CD4-positive, CD25-positive, alpha-beta regulatory T cell (primary cell): ENCODE results near the gene PTPRN2. TPM values are rescaled to one million over a fixed set of nuclear protein-coding genes. Genes with fewer than 3 reads are reported as not detected.
A peak's percentile ranks its signal among the peaks of the same experiment; 100 is the strongest.
"Not testable (repeated sequence)": the region's sequence is repeated elsewhere in the genome, so short reads cannot be mapped to it uniquely, and the experiment has no call there.

ENCODE experiments used
- ATAC-seq, 2 donors: fragments of 150-1000 bp; cut with Tn5 transposase; one replicate each; pipeline ENCODE4 v1.10.0; 2021; ENCODE audit warnings: low read depth in 2 of 2, moderate number of reproducible peaks in 2 of 2, moderate library complexity in 1 of 2
- DNase-seq, 3 donors: peaks; one replicate each; pipeline versions ENCODE4 v3.0.0 to v3.0.0-alpha.2; 2012 to 2022; ENCODE audit warnings: mixed read lengths in 1 of 3
- H3K27ac ChIP-seq: one replicate; pipeline ENCODE4 v1.7.0; 2013; ENCODE audit warnings: mild to moderate bottlenecking, low read length; ENCODE audit not compliant: insufficient read depth, poor library complexity, severe bottlenecking
- H3K27me3 ChIP-seq: one replicate; pipeline ENCODE4 v1.7.0; 2013; ENCODE audit warnings: low read length; ENCODE audit not compliant: control insufficient read depth, insufficient read depth
- H3K36me3 ChIP-seq: one replicate; pipeline ENCODE4 v1.7.0; 2013; ENCODE audit warnings: mild to moderate bottlenecking, low read length, moderate library complexity; ENCODE audit not compliant: control insufficient read depth, insufficient read depth
- H3K4me1 ChIP-seq: 2 replicates; pipeline ENCODE4 v1.7.0; 2013; ENCODE audit warnings: mild to moderate bottlenecking, low read length; ENCODE audit not compliant: insufficient read depth, control insufficient read depth, poor library complexity, severe bottlenecking
- H3K4me3 ChIP-seq: one replicate; pipeline ENCODE4 v1.7.0; 2013; ENCODE audit warnings: low read depth, mild to moderate bottlenecking, low read length, moderate library complexity
- H3K9me3 ChIP-seq, 2 experiments: 1 replicate in 1 of 2; 2 replicates in 1 of 2; pipeline ENCODE4 v1.7.0; 2013; ENCODE audit warnings: low read length in 2 of 2, mild to moderate bottlenecking in 1 of 2, moderate library complexity in 1 of 2; ENCODE audit not compliant: control insufficient read depth in 2 of 2
- H3K27ac Mint-ChIP-seq, 3 donors: one replicate each; pipeline ENCODE4 v1.8.0; 2020 to 2022; ENCODE audit warnings: mild to moderate bottlenecking in 3 of 3, mixed read lengths in 3 of 3, moderate library complexity in 2 of 3
- H3K27me3 Mint-ChIP-seq: one replicate; pipeline ENCODE4 v1.8.0; 2022; ENCODE audit warnings: mild to moderate bottlenecking, mixed read lengths
- H3K36me3 Mint-ChIP-seq: one replicate; pipeline ENCODE4 v1.8.0; 2020; ENCODE audit warnings: mixed read lengths
- H3K4me1 Mint-ChIP-seq, 4 donors: one replicate each; pipeline ENCODE4 v1.8.0; 2020 to 2022; ENCODE audit warnings: mixed read lengths in 4 of 4, mild to moderate bottlenecking in 1 of 4
- H3K4me3 Mint-ChIP-seq, 4 donors: one replicate each; pipeline ENCODE4 v1.8.0; 2020 to 2022; ENCODE audit warnings: mild to moderate bottlenecking in 4 of 4, mixed read lengths in 4 of 4, moderate library complexity in 3 of 4
- H3K9me3 Mint-ChIP-seq, 7 donors: one replicate each; pipeline ENCODE4 v1.8.0; 2020 to 2022; ENCODE audit warnings: mixed read lengths in 7 of 7, mild to moderate bottlenecking in 3 of 7, moderate library complexity in 2 of 7
- polyA plus RNA-seq, 4 donors: library from polyadenylated mRNA; unstranded; fragments of 300-500 nt; fragmentation: Illumina TruSeq; gene quantifications; one replicate each; pipeline ENCODE4 v1.2.3, GENCODE V29; 2021
- total RNA-seq: library from RNA; stranded (reverse); gene quantifications from one replicate; pipeline ENCODE4 v1.2.3, GENCODE V29; 2022

Gene PTPRN2
- total and polyA plus RNA-seq, 5 donors from 2014 or later: 1.6 to 4.7 (median 2.7) TPM

GRCh38 chr7:157667731-157668130 is 919.9 kb downstream of the PTPRN2 start:
- Mint-ChIP-seq H3K36me3 (no peaks in the 10 kb centered on the region), H3K4me1 (peaks cover 0 to 19% (median 0%) of the 10 kb centered on the region in 4 donors), H3K9me3 (peaks cover 0 to 3% (median 0%) of the 10 kb centered on the region in 7 donors), H3K4me3 (no peak overlapping the region), H3K27me3 (peaks cover 10% of the 10 kb centered on the region), H3K27ac (no peak overlapping the region)
- ATAC-seq (no peak), DNase-seq (no peak)
- Histone ChIP-seq H3K4me1 (no peaks in the 10 kb centered on the region), H3K4me3 (no peak overlapping the region), H3K27me3 (no peaks in the 10 kb centered on the region), H3K36me3 (no peaks in the 10 kb centered on the region), H3K9me3 (no peaks in the 10 kb centered on the region), H3K27ac (no peak overlapping the region)

GRCh38 chr7:157667261-157667660 is 920.4 kb downstream of the PTPRN2 start:
- no peak overlapping the region for H3K27ac Mint-ChIP-seq
- H3K4me3 Mint-ChIP-seq: no peak overlapping the region
- peaks cover 5% of the 10 kb centered on the region for H3K27me3 Mint-ChIP-seq
- H3K9me3 ChIP-seq: no peaks in the 10 kb centered on the region
- H3K4me1 ChIP-seq: no peaks in the 10 kb centered on the region
- no peaks in the 10 kb centered on the region for H3K36me3 Mint-ChIP-seq
- H3K36me3 ChIP-seq: no peaks in the 10 kb centered on the region
- no peak overlapping the region for H3K27ac ChIP-seq
- H3K4me3 ChIP-seq: no peak overlapping the region
- H3K4me1 Mint-ChIP-seq: peaks cover 0 to 19% (median 0%) of the 10 kb centered on the region in 4 donors
- DNase-seq (no peak), ATAC-seq (no peak)
- peaks cover 0 to 3% (median 0%) of the 10 kb centered on the region in 7 donors for H3K9me3 Mint-ChIP-seq
- no peaks in the 10 kb centered on the region for H3K27me3 ChIP-seq

- Histone ChIP-seq H3K27me3 (no peaks in the 10 kb centered on the region), H3K9me3 (no peaks in the 10 kb centered on the region), H3K4me1 (no peaks in the 10 kb centered on the region), H3K4me3 (no peak overlapping the region), H3K27ac (no peak overlapping the region), H3K36me3 (no peaks in the 10 kb centered on the region)
- DNase-seq: no peak
- Mint-ChIP-seq H3K9me3 (peaks cover 0 to 3% (median 0%) of the 10 kb centered on the region in 7 donors), H3K36me3 (no peaks in the 10 kb centered on the region), H3K27me3 (peaks cover 5% of the 10 kb centered on the region), H3K27ac (no peak overlapping the region), H3K4me3 (peak overlapping the region in 1 of 4 donors; percentile 13), H3K4me1 (peaks cover 0 to 19% (median 0%) of the 10 kb centered on the region in 4 donors)
- ATAC-seq: no peak
Measured at GRCh38 chr7:157666530-157667040, 921.0 kb downstream of the PTPRN2 start.

GRCh38 chr7:157665634-157665988 is 922.0 kb downstream of the PTPRN2 start:
- not testable (repeated sequence) for ATAC-seq, H3K27ac Mint-ChIP-seq, H3K9me3 Mint-ChIP-seq, H3K36me3 Mint-ChIP-seq, DNase-seq, H3K4me3 Mint-ChIP-seq, H3K36me3 ChIP-seq, H3K4me1 ChIP-seq, H3K4me3 ChIP-seq, H3K9me3 ChIP-seq, H3K27me3 ChIP-seq, H3K27me3 Mint-ChIP-seq, H3K27ac ChIP-seq
- H3K4me1 Mint-ChIP-seq: peaks cover 0 to 19% (median 0%) of the 10 kb centered on the region in 4 donors

DNA sequence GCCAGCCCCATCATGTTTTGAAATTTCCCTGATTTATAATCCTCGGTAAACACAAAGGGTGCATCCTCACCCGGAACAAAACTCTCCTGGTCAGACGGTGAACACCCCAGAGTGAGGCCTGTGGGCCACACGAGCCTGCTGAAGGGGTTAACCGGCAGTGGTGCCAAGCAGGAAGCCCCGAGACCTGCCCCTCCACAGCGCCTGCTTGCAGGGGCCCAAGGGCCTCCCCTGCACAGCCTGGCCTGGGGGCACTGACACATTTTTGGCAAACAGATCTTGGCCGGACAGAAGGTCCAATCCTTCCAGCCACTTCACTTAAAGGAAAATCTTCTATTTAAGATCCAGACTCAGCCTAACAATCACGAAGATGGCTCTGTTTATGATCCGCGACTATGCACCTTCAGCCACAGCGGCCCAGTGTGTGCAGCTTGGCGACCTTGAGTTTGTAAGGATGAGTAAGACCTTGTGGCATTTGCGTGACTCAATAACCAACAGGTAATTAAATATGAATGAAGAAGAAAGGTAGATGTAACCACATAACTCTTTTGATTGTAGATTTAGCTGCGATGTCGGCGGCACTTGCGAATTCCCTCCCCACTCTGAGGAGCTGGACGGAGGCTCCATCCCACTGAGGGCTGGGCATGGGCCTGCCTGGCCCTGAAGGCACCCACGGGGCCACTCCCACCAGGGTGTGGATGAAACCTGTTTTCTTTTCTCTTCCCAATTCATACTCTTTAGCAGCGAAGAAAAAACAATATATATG is 922.6 kb downstream of the PTPRN2 start:
- no peaks in the 10 kb centered on the region for H3K36me3 Mint-ChIP-seq
- no peaks in the 10 kb centered on the region for H3K36me3 ChIP-seq
- no peak for DNase-seq
- H3K4me3 Mint-ChIP-seq: no peak overlapping the region
- no peak overlapping the region for H3K4me3 ChIP-seq
- no peak overlapping the region for H3K27ac ChIP-seq
- no peaks in the 10 kb centered on the region for H3K27me3 ChIP-seq
- H3K27ac Mint-ChIP-seq: no peak overlapping the region
- H3K27me3 Mint-ChIP-seq: peaks cover 5% of the 10 kb centered on the region
- no peaks in the 10 kb centered on the region for H3K9me3 ChIP-seq
- peaks cover 0 to 20% (median 2%) of the 10 kb centered on the region in 4 donors for H3K4me1 Mint-ChIP-seq
- no peak for ATAC-seq
- peaks cover 0 to 3% (median 0%) of the 10 kb centered on the region in 7 donors for H3K9me3 Mint-ChIP-seq
- H3K4me1 ChIP-seq: peaks cover 3% of the 10 kb centered on the region

DNA sequence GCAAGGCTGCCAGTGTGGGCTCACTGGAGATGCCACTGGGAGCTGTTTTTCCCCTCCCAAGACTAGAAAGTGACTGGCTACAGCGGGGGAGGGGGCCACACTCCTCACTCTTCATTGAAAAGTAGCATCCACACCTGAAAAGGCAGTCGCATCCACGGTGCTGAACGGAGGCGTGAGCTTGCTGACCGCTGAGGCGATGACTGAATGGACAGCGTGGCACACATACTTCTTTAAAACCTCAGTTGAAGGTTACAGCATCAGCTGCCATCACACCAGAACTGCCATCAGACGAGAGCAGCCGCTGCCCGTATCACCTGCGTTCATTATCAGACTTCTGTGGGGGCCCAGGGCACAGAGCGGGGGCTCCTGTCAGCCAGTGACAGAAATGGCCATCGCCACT is 923.6 kb downstream of the PTPRN2 start:
- Histone ChIP-seq H3K4me1 (peaks cover 4% of the 10 kb centered on the region), H3K27me3 (no peaks in the 10 kb centered on the region), H3K27ac (no peak overlapping the region), H3K9me3 (no peaks in the 10 kb centered on the region), H3K4me3 (no peak overlapping the region), H3K36me3 (no peaks in the 10 kb centered on the region)
- DNase-seq (no peak), ATAC-seq (no peak)
- H3K4me3 Mint-ChIP-seq: no peak overlapping the region
- no peaks in the 10 kb centered on the region for H3K36me3 Mint-ChIP-seq
- H3K4me1 Mint-ChIP-seq: peaks cover 0 to 18% (median 4%) of the 10 kb centered on the region in 4 donors
- H3K27ac Mint-ChIP-seq: no peak overlapping the region
- peaks cover 0 to 3% (median 0%) of the 10 kb centered on the region in 7 donors for H3K9me3 Mint-ChIP-seq
- peaks cover 5% of the 10 kb centered on the region for H3K27me3 Mint-ChIP-seq

DNA sequence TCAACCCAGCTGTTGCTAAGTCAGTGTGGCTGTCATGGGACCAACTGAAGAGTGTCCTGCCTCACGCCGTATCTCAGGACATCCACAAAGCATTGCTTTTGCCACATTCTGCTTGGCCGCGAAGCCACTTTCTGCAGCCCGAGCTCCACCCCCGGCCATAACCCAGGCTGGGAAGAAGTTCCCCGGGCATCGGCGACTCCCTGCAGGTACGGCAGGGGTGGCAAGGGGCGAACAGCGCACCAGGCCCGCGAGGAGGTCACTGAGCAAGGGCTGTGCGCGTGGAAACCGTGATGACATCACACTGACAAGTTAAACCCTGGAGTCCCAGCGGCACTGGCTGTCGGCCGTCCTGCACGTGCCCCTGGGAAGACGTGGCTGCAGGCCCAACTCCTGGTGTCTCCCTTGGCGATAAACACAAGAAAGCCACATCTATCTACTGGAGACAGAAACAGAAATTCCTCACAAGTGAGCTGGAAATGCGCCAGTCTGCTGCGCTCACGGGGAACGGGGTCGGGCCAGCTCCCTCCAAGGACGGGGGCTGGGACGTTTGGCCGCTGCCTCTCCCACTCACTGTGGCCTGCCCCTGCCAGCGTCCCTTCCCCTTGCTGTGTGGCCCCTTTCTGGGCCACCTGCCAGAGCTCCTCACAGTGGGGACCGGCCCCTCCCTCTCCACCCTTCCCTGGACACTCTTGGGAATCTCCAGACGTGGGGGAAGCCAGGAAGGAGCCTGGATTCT is 924.5 kb downstream of the PTPRN2 start:
- no peak overlapping the region for H3K27ac Mint-ChIP-seq
- H3K4me3 Mint-ChIP-seq: no peak overlapping the region
- Histone ChIP-seq H3K4me1 (peaks cover 4% of the 10 kb centered on the region), H3K27ac (no peak overlapping the region), H3K4me3 (no peak overlapping the region), H3K9me3 (no peaks in the 10 kb centered on the region), H3K27me3 (no peaks in the 10 kb centered on the region), H3K36me3 (no peaks in the 10 kb centered on the region)
- ATAC-seq: no peak
- no peak for DNase-seq
- H3K36me3 Mint-ChIP-seq: no peaks in the 10 kb centered on the region
- H3K4me1 Mint-ChIP-seq: peaks cover 0 to 15% (median 5%) of the 10 kb centered on the region in 4 donors
- peaks cover 0 to 3% (median 0%) of the 10 kb centered on the region in 7 donors for H3K9me3 Mint-ChIP-seq
- H3K27me3 Mint-ChIP-seq: peaks cover 5% of the 10 kb centered on the region
